Adrenal gland (tissue), 12 donors: ENCODE measurements around the gene EEF1AKMT2. TPM values are rescaled to one million over a fixed set of nuclear protein-coding genes. Genes with fewer than 3 reads are reported as not detected.
A peak's percentile ranks its signal among the peaks of the same experiment; 100 is the strongest.

Source experiments
- DNase-seq, 7 donors: peaks; one replicate each; pipeline ENCODE4 v3.0.0-alpha.2; 2019 to 2020
- H3K27ac ChIP-seq, 5 donors: fragments of 200-600 bp; sonication (generic) in 4 of 5; 1 replicate in 3 of 5; 2 replicates in 2 of 5; pipeline versions ENCODE4 v1.5.1 to v1.8.0; 2016 to 2020; ENCODE audit warnings: mild to moderate bottlenecking in 1 of 5
- H3K27me3 ChIP-seq: fragments of 200-600 bp; 2 replicates; pipeline ENCODE4 v1.8.0; 2021
- H3K36me3 ChIP-seq, 2 donors: fragments of 200-600 bp; replicated peaks in 1 of 2; 1 replicate in 1 of 2; 2 replicates in 1 of 2; pipeline versions ENCODE4 v1.5.1 to v1.8.0; 2018 to 2022
- H3K4me1 ChIP-seq, 2 donors: fragments of 200-600 bp; replicated peaks in 1 of 2; 1 replicate in 1 of 2; 2 replicates in 1 of 2; pipeline versions ENCODE4 v1.5.1 to v1.8.0; 2018 to 2021
- H3K4me3 ChIP-seq, 4 donors: fragments of 200-600 bp; sonication (generic) in 3 of 4; one replicate each; pipeline ENCODE4 v1.5.1; 2016 to 2018
- H3K9me3 ChIP-seq, 3 donors: fragments of 200-600 bp; sonication (generic) in 1 of 3; replicated peaks in 1 of 3; 1 replicate in 2 of 3; 2 replicates in 1 of 3; pipeline versions ENCODE4 v1.5.1 to v1.8.0; 2016 to 2021
- CTCF ChIP-seq, 6 experiments: fragments of 450-650 bp in 4 of 6; fragments of 200-600 bp in 2 of 6; sonication (generic) in 1 of 6; IDR thresholded peaks; 1 replicate in 5 of 6; 2 replicates in 1 of 6; pipeline versions ENCODE4 v1.5.1 to v1.8.0; 2016 to 2021; ENCODE audit warnings: antibody characterized with exemption in 6 of 6, mild to moderate bottlenecking in 2 of 6, moderate library complexity in 1 of 6
- POLR2A ChIP-seq, 2 donors: fragments of 450-650 bp; IDR thresholded peaks; one replicate each; pipeline ENCODE4 v1.6.1; 2017; ENCODE audit warnings: antibody characterized with exemption in 2 of 2, mild to moderate bottlenecking in 2 of 2, moderate library complexity in 1 of 2
- WGBS, 4 donors: extraction: QIAGEN DNeasy Blood & Tissue Kit in 2 of 4; methylation state at CpG; one replicate each; pipeline versions ENCODE4 v1.1.5 to v1.1.7; 2013 to 2017; 5-methylcytosine and 5-hydroxymethylcytosine counted together
- intact Hi-C, 2 donors: fragments of 100-400 bp; cut with DNase I; formaldehyde crosslinking; loops; one replicate each; pipeline versions ENCODE4 v1.14.1 to v1.15.0; 2022 to 2023
- polyA plus RNA-seq, 3 donors: library from polyadenylated mRNA; stranded (reverse); fragments of 200-250 nt in 2 of 3; fragments of 350-450 nt in 1 of 3; fragmentation: Illumina TruSeq in 1 of 3; extraction: RNeasy Lipid Tissue Mini Kit (QIAGEN cat#74804) in 1 of 3; gene quantifications; one replicate each; pipeline ENCODE4 v1.2.3, GENCODE V29; 2013 to 2014
- total RNA-seq, 9 donors: library from RNA; depleted of rRNA in 4 of 9; stranded (reverse); fragments of >200 nt in 4 of 9; fragments of 120-200 nt in 1 of 9; fragmentation: NEBNext Ultra II Directional in 1 of 9; extraction: Animal tissue kit (Norgen Biotek cat#: 25700) in 1 of 9; gene quantifications; one replicate each; pipeline versions ENCODE4 v1.1.0 to v1.2.4, GENCODE V29; 2013 to 2023
- donor health status: healthy with polysubstance abuse.
- donor health status: Bipolar disorder and iron deficiency.
- donor health status: DM: yes; HTN: yes; CAD: no.
- donor health status: DM: no; HTN: no; CAD: no.
- donor health status: DM: no; HTN: no; CAD: no.
- donor health status: DM: yes; HTN: yes; CAD: no.

EEF1AKMT2 gene
- total and polyA plus RNA-seq, 12 donors, result 2.7 to 24.5 (median 17.1) TPM

- intact Hi-C loops, result no loop called here
- no peak for TF ChIP-seq POLR2A (IDR thresholded peaks at IDR 0.05)
- TF ChIP-seq CTCF (IDR thresholded peaks at IDR 0.05), result no peak
- no peaks in the 10 kb centered on the region for H3K27me3 ChIP-seq
- H3K4me1 ChIP-seq, result peaks cover 40 to 75% of the 10 kb centered on the region in 2 donors
- no peaks in the 10 kb centered on the region for H3K36me3 ChIP-seq
- H3K4me3 ChIP-seq, result no peak overlapping the region
- WGBS, 4 donors, result 76 to 82% (median 80%) methylated on average over 5 of the region's 5 CpGs
- H3K27ac ChIP-seq, result peak overlapping the region in 3 of 5 donors; percentile 13 to 60 (median 38)
- no peak for DNase-seq
- no peaks in the 10 kb centered on the region for H3K9me3 ChIP-seq
Measured at GRCh38 chr10:124712704-124713407, 78.8 kb downstream of the EEF1AKMT2 start.

GRCh38 chr10:124711145-124711544, 80.5 kb downstream of the EEF1AKMT2 start:
- 75 to 84% (median 80%) methylated on average over 7 of the region's 7 CpGs for WGBS, 4 donors

GRCh38 chr10:124710266-124710881, 81.3 kb downstream of the EEF1AKMT2 start:
- peak overlapping the region in 3 of 5 donors; percentile 70 to 98 (median 95) for H3K27ac ChIP-seq
- intact Hi-C loops, result no loop called here
- TF ChIP-seq CTCF (IDR thresholded peaks at IDR 0.05) (no peak), POLR2A (IDR thresholded peaks at IDR 0.05) (no peak)
- no peak for DNase-seq
- no peak overlapping the region for H3K4me3 ChIP-seq
- peaks cover 0 to 9% of the 10 kb centered on the region in 2 donors for H3K36me3 ChIP-seq
- no peaks in the 10 kb centered on the region for H3K27me3 ChIP-seq
- H3K9me3 ChIP-seq, result no peaks in the 10 kb centered on the region
- WGBS, 4 donors, result 68 to 73% (median 72%) methylated on average over 7 to 14 of the region's 14 CpGs
- H3K4me1 ChIP-seq, result peaks cover 53 to 81% of the 10 kb centered on the region in 2 donors

More at GRCh38 chr10:124711145-124711544, 80.5 kb downstream of the EEF1AKMT2 start:
- H3K27ac ChIP-seq, result peak overlapping the region in 2 of 5 donors; percentile 70 to 98
- intact Hi-C loops, result no loop called here
- H3K36me3 ChIP-seq, result peaks cover 0 to 3% of the 10 kb centered on the region in 2 donors
- H3K27me3 ChIP-seq, result no peaks in the 10 kb centered on the region
- no peaks in the 10 kb centered on the region for H3K9me3 ChIP-seq
- TF ChIP-seq CTCF (IDR thresholded peaks at IDR 0.05), result no peak
- TF ChIP-seq POLR2A (IDR thresholded peaks at IDR 0.05), result no peak
- no peak overlapping the region for H3K4me3 ChIP-seq
- DNase-seq, result no peak
- peaks cover 47 to 75% of the 10 kb centered on the region in 2 donors for H3K4me1 ChIP-seq

GRCh38 chr10:124709861-124710260, 81.8 kb downstream of the EEF1AKMT2 start:
- intact Hi-C loops, result no loop called here
- TF ChIP-seq POLR2A (IDR thresholded peaks at IDR 0.05) (no peak), CTCF (IDR thresholded peaks at IDR 0.05) (no peak)
- Histone ChIP-seq H3K4me3 (no peak overlapping the region), H3K4me1 (peaks cover 58 to 86% of the 10 kb centered on the region in 2 donors), H3K27me3 (no peaks in the 10 kb centered on the region), H3K27ac (peak overlapping the region in 3 of 5 donors; percentile 70 to 98 (median 95)), H3K36me3 (peaks cover 0 to 14% of the 10 kb centered on the region in 2 donors), H3K9me3 (no peaks in the 10 kb centered on the region)
- WGBS, 4 donors, result 65 to 82% (median 78%) methylated on average over 10 of the region's 10 CpGs
- no peak for DNase-seq
